BLaER1 (cell line): Measurements from ENCODE around the gene BICRA.
A peak's percentile ranks its signal among the peaks of the same experiment; 100 is the strongest.
"Not testable (repeated sequence)": the region's sequence is repeated elsewhere in the genome, so short reads cannot be mapped to it uniquely, and the experiment has no call there.

Source experiments
- H3K27ac ChIP-seq: shearing (Covaris generic); formaldehyde crosslinking; 2 replicates; pipeline ENCODE4 v1.8.1; 2022
- H3K27me3 ChIP-seq: shearing (Covaris generic); formaldehyde crosslinking; 2 replicates; pipeline ENCODE4 v1.8.1; 2022
- H3K36me3 ChIP-seq: shearing (Covaris generic); formaldehyde crosslinking; 2 replicates; pipeline ENCODE4 v1.8.1; 2022
- H3K4me1 ChIP-seq: shearing (Covaris generic); formaldehyde crosslinking; 2 replicates; pipeline ENCODE4 v1.8.1; 2022
- H3K4me2 ChIP-seq: shearing (Covaris generic); formaldehyde crosslinking; 2 replicates; pipeline ENCODE4 v1.8.1; 2022
- H3K4me3 ChIP-seq: shearing (Covaris generic); formaldehyde crosslinking; 2 replicates; pipeline ENCODE4 v1.8.1; 2022
- H3K9ac ChIP-seq: shearing (Covaris generic); formaldehyde crosslinking; 2 replicates; pipeline ENCODE4 v1.8.1; 2022
- H3K9me3 ChIP-seq: shearing (Covaris generic); formaldehyde crosslinking; 2 replicates; pipeline ENCODE4 v1.8.1; 2022
- H4K20me1 ChIP-seq: shearing (Covaris generic); formaldehyde crosslinking; 2 replicates; pipeline ENCODE4 v1.8.1; 2022
- Cebpa-rat ChIP-seq: shearing (Covaris generic); IDR thresholded peaks from 2 replicates; pipeline ENCODE4 v1.8.1; 2022

Gene BICRA

GRCh38 chr19:47707135-47707925 lies 98.4 kb downstream of the BICRA start:
- no peak overlapping the region for H3K4me3 ChIP-seq
- H3K27ac ChIP-seq: no peak overlapping the region
- no peak overlapping the region for H3K9ac ChIP-seq
- H3K9me3 ChIP-seq: no peaks in the 10 kb centered on the region
- no peaks in the 10 kb centered on the region for H3K27me3 ChIP-seq
- TF ChIP-seq Cebpa-rat: no peak
- H3K4me1 ChIP-seq: peaks cover 31% of the 10 kb centered on the region
- H3K4me2 ChIP-seq: no peak overlapping the region
- no peaks in the 10 kb centered on the region for H4K20me1 ChIP-seq
- peaks cover 16% of the 10 kb centered on the region for H3K36me3 ChIP-seq

GRCh38 chr19:47711652-47712242 lies 102.8 kb downstream of the BICRA start:
- Histone ChIP-seq H3K4me2 (peak overlapping the region; percentile 36), H3K9me3 (peaks cover 11% of the 10 kb centered on the region; the same call in 1 of the 2 replicates), H3K9ac (no peak overlapping the region), H3K4me1 (peaks cover 35% of the 10 kb centered on the region), H3K27me3 (no peaks in the 10 kb centered on the region), H4K20me1 (no peaks in the 10 kb centered on the region), H3K27ac (no peak overlapping the region), H3K4me3 (no peak overlapping the region), H3K36me3 (no peaks in the 10 kb centered on the region)
- TF ChIP-seq Cebpa-rat: no peak

GRCh38 chr19:47713046-47714021 lies 104.4 kb downstream of the BICRA start, which contains the start of gene EHD2:
Gene EHD2, plus strand, starts transcription at chr19:47713422. Its CDS starts 3,191 bp downstream, at chr19:47716613.
- no peak for TF ChIP-seq Cebpa-rat
- peaks cover 11% of the 10 kb centered on the region; the same call in 1 of the 2 replicates for H3K9me3 ChIP-seq
- H3K9ac ChIP-seq: no peak within 1 kb of the TSS
- H3K4me1 ChIP-seq: peaks cover 35% of the 10 kb centered on the region
- no peak within 1 kb of the TSS for H3K27ac ChIP-seq
- H3K4me2 ChIP-seq: no peak within 1 kb of the TSS
- no peaks in the 10 kb centered on the region for H3K36me3 ChIP-seq
- H3K27me3 ChIP-seq: no peaks in the 10 kb centered on the region
- H3K4me3 ChIP-seq: no peak within 1 kb of the TSS
- H4K20me1 ChIP-seq: no peaks in the 10 kb centered on the region

GRCh38 chr19:47714339-47714738 lies 105.4 kb downstream of the BICRA start:
- Histone ChIP-seq H4K20me1 (no peaks in the 10 kb centered on the region), H3K4me1 (peaks cover 30% of the 10 kb centered on the region), H3K9me3 (peaks cover 11% of the 10 kb centered on the region; the same call in 1 of the 2 replicates), H3K27me3 (no peaks in the 10 kb centered on the region), H3K4me3 (no peak overlapping the region), H3K27ac (no peak overlapping the region), H3K36me3 (no peaks in the 10 kb centered on the region), H3K4me2 (no peak overlapping the region), H3K9ac (no peak overlapping the region)
- no peak for TF ChIP-seq Cebpa-rat

GRCh38 chr19:47714855-47715254 lies 105.9 kb downstream of the BICRA start:
- H3K27me3 ChIP-seq, H3K4me2 ChIP-seq, H3K9ac ChIP-seq: not testable (repeated sequence)

GRCh38 chr19:47716270-47716937 lies 107.5 kb downstream of the BICRA start:
- Histone ChIP-seq H3K27ac (no peak overlapping the region), H4K20me1 (no peaks in the 10 kb centered on the region), H3K9me3 (peaks cover 11% of the 10 kb centered on the region; the same call in 1 of the 2 replicates), H3K4me2 (no peak overlapping the region), H3K4me1 (peaks cover 11% of the 10 kb centered on the region), H3K4me3 (no peak overlapping the region), H3K27me3 (no peaks in the 10 kb centered on the region), H3K36me3 (no peaks in the 10 kb centered on the region), H3K9ac (no peak overlapping the region)
- no peak for TF ChIP-seq Cebpa-rat

More at GRCh38 chr19:47714855-47715254, 105.9 kb downstream of the BICRA start:
- H3K4me3 ChIP-seq, H3K27ac ChIP-seq, H3K36me3 ChIP-seq, H4K20me1 ChIP-seq: not testable (repeated sequence)
- peaks cover 25% of the 10 kb centered on the region for H3K4me1 ChIP-seq
- peaks cover 11% of the 10 kb centered on the region; the same call in 1 of the 2 replicates for H3K9me3 ChIP-seq

GRCh38 chr19:47718415-47719046 lies 109.6 kb downstream of the BICRA start:
- H4K20me1 ChIP-seq, H3K4me1 ChIP-seq, H3K27ac ChIP-seq, H3K36me3 ChIP-seq, H3K27me3 ChIP-seq, H3K4me2 ChIP-seq, H3K9ac ChIP-seq, H3K4me3 ChIP-seq: not testable (repeated sequence)
- H3K9me3 ChIP-seq: peaks cover 11% of the 10 kb centered on the region; the same call in 1 of the 2 replicates

GRCh38 chr19:47719047-47719859 lies 110.3 kb downstream of the BICRA start:
- H3K9ac ChIP-seq: no peak overlapping the region
- H3K4me1 ChIP-seq: peaks cover 4% of the 10 kb centered on the region; the same call in 1 of the 2 replicates

More at GRCh38 chr19:47719047-47719859, 110.3 kb downstream of the BICRA start:
- H3K9me3 ChIP-seq: peaks cover 5% of the 10 kb centered on the region; the same call in 1 of the 2 replicates
- no peak overlapping the region for H3K27ac ChIP-seq
- H3K36me3 ChIP-seq: no peaks in the 10 kb centered on the region
- H4K20me1 ChIP-seq: no peaks in the 10 kb centered on the region
- TF ChIP-seq Cebpa-rat: no peak
- peak overlapping the region; percentile 14; the same call in 1 of the 2 replicates for H3K4me2 ChIP-seq
- H3K27me3 ChIP-seq: no peaks in the 10 kb centered on the region
- no peak overlapping the region for H3K4me3 ChIP-seq
